ENCODE data around the gene DNALI1.

DNALI1 gene

GRCh38 chr1:37601441-37601840 lies 44.7 kb downstream of the DNALI1 start:
- H3K27ac ChIP-seq: no peak overlapping the region
- no peak for TF ChIP-seq CTCF (conservative IDR thresholded peaks at IDR 0.05)

GRCh38 chr1:37602750-37603694 lies 46.3 kb downstream of the DNALI1 start:
- TF ChIP-seq CTCF (conservative IDR thresholded peaks at IDR 0.05): peak; percentile 80
- no peak overlapping the region for H3K27ac ChIP-seq

GRCh38 chr1:37605061-37605650 lies 48.4 kb downstream of the DNALI1 start:
- no peak for TF ChIP-seq CTCF (conservative IDR thresholded peaks at IDR 0.05)
- H3K27ac ChIP-seq: no peak overlapping the region

GRCh38 chr1:37605806-37606474 lies 49.2 kb downstream of the DNALI1 start:
- no peak for TF ChIP-seq CTCF (conservative IDR thresholded peaks at IDR 0.05)

GRCh38 chr1:37606481-37607263 lies 49.9 kb downstream of the DNALI1 start:
- H3K27ac ChIP-seq: no peak overlapping the region
- no peak for TF ChIP-seq CTCF (conservative IDR thresholded peaks at IDR 0.05)

More at GRCh38 chr1:37605806-37606474, 49.2 kb downstream of the DNALI1 start:
- no peak overlapping the region for H3K27ac ChIP-seq

- no peak overlapping the region for H3K27ac ChIP-seq
- TF ChIP-seq CTCF (conservative IDR thresholded peaks at IDR 0.05): no peak
These were observed 52.3 kb downstream of the DNALI1 start for GRCh38 chr1:37609002-37609401.

All from VCaP (cell line).